Activated T-cell treated with anti-CD3 and anti-CD28 coated beads for 1 hour (primary cell): ENCODE measurements around the gene COL1A1.

ENCODE experiments used
- DNase-seq: peaks from one replicate; pipeline ENCODE4 v3.0.0-alpha.2; 2020; ENCODE audit warnings: low read depth

Gene COL1A1

GRCh38 chr17:50171371-50172071 is 29.9 kb downstream of the COL1A1 start:
- no peak for DNase-seq

- no peak for DNase-seq
Measured at GRCh38 chr17:50170662-50171370, 30.6 kb downstream of the COL1A1 start.

DNA sequence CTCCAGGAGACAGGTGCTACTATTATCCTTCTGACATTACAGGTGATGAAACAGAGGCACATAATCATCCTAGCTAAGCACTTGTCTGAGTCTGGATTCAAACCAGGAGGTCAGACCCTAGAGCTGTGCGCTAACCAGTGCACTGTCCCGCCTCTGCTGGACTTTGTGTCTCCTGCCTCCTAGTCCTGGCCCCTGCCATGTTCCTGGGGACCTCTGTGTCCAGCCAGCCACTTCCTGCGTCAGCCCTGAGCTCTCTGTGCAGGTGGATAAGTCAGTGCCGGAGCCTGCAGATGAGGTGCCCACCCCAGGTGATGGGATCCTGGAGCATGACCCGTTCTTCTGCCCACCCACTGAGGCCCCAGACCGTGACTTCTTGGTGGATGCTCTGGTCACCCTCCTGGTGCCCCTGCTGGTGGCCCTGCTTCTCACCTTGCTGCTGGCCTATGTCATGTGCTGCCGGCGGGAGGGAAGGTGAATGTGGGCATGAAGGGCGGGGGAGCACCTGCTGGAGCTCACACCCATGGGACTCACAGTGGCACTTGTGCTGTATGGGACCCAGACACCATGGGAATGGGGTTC is 31.5 kb downstream of the COL1A1 start:
- DNase-seq: no peak

DNA sequence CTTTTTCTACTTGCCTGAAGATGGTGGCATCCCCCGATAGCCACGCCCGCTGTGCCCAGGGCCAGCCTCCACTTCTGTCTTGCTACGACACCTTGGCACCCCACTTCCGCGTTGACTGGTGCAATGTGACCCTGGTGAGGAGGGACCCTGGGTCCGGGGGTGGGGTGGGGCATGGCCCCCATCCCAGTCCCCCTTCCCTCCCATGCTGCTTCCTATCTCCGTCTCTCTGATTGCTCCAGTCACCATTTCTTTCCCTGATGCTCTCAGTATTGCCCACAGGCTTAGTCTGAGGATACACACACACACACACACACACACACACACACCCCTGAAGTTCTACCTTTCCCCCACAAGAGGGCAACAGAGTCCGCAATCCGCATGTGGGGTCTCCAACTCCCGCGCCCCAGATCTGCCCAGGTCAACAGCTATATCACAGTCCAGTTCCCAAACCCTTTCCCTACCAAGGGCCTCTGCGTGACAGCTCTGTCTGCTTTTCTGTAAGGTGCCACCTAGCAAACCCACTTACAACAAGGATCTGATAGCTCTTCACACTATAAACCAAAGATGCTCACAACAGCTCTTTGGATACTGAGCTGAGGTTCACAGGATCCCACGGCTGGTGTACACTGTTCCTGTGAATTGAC is 32.2 kb downstream of the COL1A1 start:
- DNase-seq: peak; percentile 36

GRCh38 chr17:50168319-50168718 is 33.1 kb downstream of the COL1A1 start:
- no peak for DNase-seq

DNA sequence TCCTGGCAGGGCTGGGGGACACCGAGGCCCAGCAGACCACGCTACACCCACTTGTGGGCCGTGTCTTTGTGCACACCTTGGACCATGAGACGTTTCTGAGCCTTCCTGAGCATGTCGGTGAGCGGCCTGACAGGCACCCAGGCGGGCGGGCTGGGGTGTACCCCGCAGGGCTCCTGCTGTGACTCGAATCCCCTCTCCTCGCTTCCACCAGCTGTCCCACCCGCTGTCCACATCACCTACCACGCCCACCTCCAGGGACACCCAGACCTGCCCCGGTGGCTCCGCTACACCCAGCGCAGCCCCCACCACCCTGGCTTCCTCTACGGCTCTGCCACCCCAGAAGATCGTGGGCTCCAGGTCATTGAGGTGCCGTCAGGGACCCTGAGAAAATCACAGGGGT is 34.1 kb downstream of the COL1A1 start:
- DNase-seq: no peak

GRCh38 chr17:50166518-50167181 is 34.8 kb downstream of the COL1A1 start:
- DNase-seq: no peak

- no peak for DNase-seq
Measured at GRCh38 chr17:50165867-50166517, 35.4 kb downstream of the COL1A1 start, which contains the start of gene SGCA. TSS of gene SGCA (plus strand) at chr17:50166005. CDS start at chr17:50166041, 36 bp downstream.

- no peak for DNase-seq
Measured at GRCh38 chr17:50165466-50165865, 36.0 kb downstream of the COL1A1 start.

DNA sequence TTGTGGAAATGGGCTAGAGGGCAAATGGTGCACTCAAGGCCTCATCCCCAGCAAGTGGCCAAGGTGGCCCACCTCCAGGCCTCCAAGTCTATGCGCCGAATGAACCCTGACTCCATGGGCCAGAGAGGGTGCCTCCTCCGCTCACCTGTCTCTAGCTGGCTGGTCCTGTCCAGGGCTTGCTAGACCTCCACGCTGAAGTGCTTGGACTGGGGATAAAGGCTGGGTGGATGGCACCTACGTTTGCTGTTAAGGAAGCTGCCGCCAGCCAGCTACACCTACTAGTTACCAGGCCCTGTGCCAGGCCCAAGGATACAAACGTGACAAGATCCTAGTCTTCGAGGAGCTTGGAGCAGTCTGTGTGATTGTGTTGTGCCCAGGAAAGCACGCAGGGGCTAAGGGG is 36.4 kb downstream of the COL1A1 start:
- DNase-seq: no peak

DNA sequence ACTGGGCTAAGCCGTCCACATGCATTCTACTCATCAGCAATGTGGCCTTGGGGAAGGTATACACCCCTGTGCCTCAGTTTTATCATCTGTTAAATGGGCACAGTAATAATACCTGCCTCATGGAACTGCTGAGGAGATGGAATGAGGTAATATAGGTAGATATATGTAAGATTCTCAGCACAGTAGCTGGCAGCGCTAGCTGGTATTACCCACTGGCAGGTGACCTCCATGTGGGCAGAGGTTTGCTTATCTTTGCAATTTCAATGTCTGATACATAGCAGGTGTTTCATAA is 36.8 kb downstream of the COL1A1 start:
- no peak for DNase-seq

DNA sequence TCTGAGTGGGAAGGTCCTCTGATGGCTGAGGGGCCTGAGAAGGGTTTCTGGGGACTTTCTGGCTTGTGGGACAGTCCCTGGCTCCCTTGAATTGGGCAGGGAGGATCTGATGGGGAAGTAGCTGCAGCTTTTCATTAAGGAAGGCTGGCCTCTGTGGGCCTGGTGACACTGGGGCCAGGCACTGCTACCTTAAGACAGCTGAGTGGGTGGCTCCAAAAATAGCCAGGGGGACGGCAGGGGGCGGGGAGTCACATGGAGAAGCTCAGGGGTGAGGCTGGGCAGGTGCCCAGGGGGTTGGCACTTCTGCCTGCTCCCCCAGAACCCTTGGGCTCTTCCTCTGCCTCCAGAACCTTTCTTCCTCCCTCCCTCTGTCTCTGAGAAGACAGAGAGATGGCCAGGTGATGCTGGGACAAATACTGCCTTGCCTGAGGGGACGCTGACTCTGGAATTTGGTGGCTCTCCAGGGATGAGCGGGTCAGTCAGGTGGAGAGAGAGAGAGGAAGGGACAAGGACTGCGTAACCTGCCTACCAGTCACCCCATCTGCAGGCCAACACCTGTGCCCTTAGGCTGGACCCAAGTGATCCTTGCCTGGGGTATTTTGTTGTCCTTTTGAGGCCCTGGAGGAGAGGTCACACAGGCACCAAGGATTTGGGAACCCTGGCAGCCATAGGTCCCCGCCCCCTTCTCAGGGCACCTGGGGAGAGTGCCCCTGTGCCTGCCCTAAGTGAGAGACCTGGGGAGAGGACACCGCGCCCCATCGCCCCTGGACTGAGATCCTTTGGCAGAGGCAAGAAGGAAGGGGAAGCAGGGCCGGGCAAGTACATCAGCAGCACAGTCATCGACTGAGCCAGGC is 37.4 kb downstream of the COL1A1 start:
- no peak for DNase-seq

DNA sequence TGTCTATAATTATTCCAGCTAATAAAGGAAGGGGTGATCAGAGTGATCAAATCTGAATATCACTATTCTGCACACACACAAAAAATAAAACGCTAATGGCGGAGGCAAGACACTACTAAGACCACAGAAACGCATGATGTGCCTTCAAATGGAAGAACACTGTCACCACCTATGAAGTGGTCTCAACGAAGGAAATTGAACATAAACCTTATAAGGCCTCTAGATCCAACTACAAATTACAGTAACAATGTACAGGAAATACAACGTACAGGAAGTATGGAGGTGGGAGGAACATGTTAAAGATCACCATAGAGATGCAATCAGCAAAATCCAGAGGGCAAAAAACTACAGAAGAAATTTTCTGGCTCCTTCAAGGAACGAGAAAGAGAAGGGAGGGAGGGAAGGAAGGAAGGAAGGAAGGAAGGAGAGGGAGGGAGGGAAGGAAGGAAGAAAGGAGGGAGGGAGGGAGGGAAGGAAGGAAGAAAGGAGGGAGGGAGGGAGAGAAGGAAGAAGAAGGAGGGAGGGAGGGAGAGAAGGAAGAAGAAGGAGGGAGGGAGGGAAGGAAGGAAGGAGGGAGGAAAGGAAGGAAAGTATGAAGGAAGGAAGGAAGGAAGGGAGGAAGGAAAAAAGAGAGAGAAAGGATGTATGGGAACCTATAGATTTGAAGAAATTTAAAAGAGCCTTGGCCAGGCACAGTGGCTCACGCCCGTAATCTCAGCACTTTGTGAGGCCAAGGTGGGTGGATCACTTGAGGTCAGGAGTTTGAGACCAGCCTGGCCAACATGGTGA is 38.8 kb downstream of the COL1A1 start:
- no peak for DNase-seq

- no peak for DNase-seq
Measured at GRCh38 chr17:50161911-50162288, 39.5 kb downstream of the COL1A1 start.

DNA sequence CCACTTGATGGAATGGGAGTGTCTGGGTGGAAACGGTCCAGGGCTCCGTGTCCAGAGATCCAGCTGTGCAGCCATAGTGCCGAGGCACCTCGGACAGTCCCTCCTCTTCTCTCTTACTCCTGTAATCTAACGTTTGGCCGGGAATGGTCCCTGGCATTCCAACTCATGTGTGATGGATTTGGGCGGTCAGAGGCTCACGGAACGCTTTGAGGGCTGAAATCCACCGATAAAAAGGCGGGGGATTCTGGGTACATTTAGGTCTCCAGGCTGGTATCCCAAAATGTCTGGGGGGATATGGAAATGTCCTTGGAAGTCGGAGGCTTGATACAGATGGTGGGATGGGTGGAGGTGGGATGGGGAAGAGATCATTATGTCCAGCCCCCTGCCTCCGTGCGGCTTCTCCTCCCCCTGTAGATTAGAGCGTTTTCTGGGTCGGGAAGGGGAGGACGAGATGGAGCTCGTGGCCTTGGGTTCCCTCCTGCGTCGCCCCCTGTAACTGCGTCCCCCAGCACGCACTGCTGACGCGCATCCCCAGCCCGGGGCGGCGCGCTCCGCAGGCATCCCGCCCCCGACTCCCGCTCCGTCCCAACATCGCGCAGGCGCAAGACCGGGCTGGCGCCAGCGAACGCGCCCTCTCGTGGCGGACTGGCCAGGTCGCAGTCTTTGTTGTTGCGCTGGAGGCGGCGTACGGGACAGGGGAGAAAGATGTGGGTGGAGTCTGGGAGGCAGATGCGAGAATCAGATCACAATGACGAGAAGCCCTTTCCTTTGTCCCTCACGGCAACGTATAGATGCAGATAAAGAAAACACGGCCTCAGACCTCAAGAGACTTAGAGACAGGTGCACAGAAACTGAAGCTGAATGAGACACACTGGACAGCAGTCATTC is 40.2 kb downstream of the COL1A1 start:
- DNase-seq: peak; percentile 94

DNA sequence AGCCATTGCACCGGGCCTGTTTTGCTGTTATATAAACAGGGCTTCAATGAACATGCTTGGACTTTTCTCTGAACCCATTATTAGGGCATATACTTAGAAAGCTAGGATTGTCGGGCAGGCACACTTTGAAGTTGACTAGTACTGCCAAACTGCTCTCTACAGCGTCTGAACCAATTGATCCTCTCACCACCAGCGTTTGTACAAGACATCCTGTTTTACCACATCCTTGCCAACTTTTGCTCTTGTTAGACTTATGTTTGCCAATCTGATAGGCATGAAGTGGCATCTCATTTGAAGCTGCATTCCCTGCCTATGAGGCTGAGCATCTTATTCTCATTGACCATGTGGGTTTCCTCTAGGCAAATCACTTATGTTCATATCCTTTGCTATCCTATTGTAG is 43.5 kb downstream of the COL1A1 start:
- DNase-seq: no peak

DNA sequence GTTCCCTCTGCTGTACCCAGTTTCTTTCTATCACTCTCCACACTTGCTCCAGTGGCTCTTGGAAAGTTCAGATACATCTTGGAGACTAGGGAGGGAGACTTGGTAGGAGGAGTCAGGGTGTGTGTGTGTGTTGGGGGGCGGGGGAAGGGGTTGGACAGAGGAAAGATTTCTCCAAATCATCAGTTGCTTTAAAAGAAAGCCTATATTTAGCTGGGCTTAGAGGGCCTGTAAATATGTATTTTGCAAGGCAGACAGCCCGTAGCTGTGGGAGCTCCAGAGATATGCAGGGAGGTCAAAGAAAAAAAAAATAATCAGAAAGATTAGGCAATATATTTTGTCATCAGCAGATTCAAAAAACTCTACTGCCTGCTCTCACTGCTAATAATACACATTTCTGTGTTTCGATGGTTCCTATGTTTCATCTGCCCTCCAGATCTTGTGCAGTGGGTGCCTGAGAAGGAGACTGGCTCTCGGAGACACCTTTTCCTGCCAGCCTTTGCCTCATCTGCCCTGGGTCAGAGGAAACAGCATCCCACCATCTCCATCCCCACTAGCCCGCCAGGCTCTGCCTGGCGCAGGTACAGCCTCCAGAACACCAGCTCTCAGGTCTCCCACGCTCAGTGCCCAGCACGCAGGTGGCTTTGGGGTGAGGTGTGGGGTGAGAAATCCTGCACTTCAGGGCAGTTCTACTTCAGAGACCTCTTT is 46.2 kb downstream of the COL1A1 start:
- no peak for DNase-seq

GRCh38 chr17:50154604-50155003 is 46.8 kb downstream of the COL1A1 start:
- DNase-seq: no peak
